SJCRH30 (cell line): ENCODE measurements around the gene WASF2. TPM values are rescaled to one million over a fixed set of nuclear protein-coding genes. Genes with fewer than 3 reads are reported as not detected.
"Not testable (repeated sequence)": the region's sequence is repeated elsewhere in the genome, so short reads cannot be mapped to it uniquely, and the experiment has no call there.

Experiments
- DNase-seq, 2 experiments: peaks; one replicate each; pipeline ENCODE4 v3.0.0-alpha.2; 2015 to 2020
- H3K27ac ChIP-seq: fragments of 250-450 bp; sonication (Bioruptor Pico); 2 replicates; pipeline ENCODE4 v1.5.1; 2020; ENCODE audit warnings: mild to moderate bottlenecking, moderate library complexity
- H3K27me3 ChIP-seq: fragments of 250-450 bp; sonication (Bioruptor Pico); 2 replicates; pipeline ENCODE4 v1.5.1; 2020; ENCODE audit warnings: mild to moderate bottlenecking, moderate library complexity
- H3K36me3 ChIP-seq: fragments of 250-450 bp; sonication (Bioruptor Pico); 2 replicates; pipeline ENCODE4 v1.5.1; 2020; ENCODE audit warnings: mild to moderate bottlenecking, moderate library complexity
- H3K4me1 ChIP-seq: fragments of 250-450 bp; sonication (Bioruptor Pico); 2 replicates; pipeline ENCODE4 v1.5.1; 2020; ENCODE audit warnings: mild to moderate bottlenecking, moderate library complexity
- H3K4me3 ChIP-seq: fragments of 250-450 bp; sonication (Bioruptor Pico); 2 replicates; pipeline ENCODE4 v1.5.1; 2020; ENCODE audit warnings: mild to moderate bottlenecking, moderate library complexity
- H3K9me3 ChIP-seq: fragments of 250-450 bp; sonication (Bioruptor Pico); replicated peaks from 2 replicates; pipeline ENCODE4 v1.5.1; 2020; ENCODE audit warnings: mild to moderate bottlenecking, moderate library complexity
- total RNA-seq: library from RNA; depleted of rRNA; stranded (reverse); fragments of >200 nt; shearing (Covaris generic); gene quantifications from 2 replicates; pipeline ENCODE4 v1.2.3, GENCODE V29; 2014

The WASF2 gene
- total RNA-seq, 1 experiment from 2014 or later = 43.6 TPM

GRCh38 chr1:27491748-27492700 is 2.1 kb upstream of the WASF2 start:
- H3K27ac ChIP-seq = no peak overlapping the region
- DNase-seq = peak in 1 of 2 experiments; percentile 40
- no peaks in the 10 kb centered on the region for H3K36me3 ChIP-seq
- H3K9me3 ChIP-seq = no peaks in the 10 kb centered on the region
- H3K4me1 ChIP-seq = peaks cover 10% of the 10 kb centered on the region; the same call in 1 of the 2 replicates
- H3K4me3 ChIP-seq = no peak overlapping the region
- H3K27me3 ChIP-seq = no peaks in the 10 kb centered on the region

GRCh38 chr1:27489501-27489972 is 430 bp downstream of the WASF2 start:
- peaks cover 10% of the 10 kb centered on the region; the same call in 1 of the 2 replicates for H3K4me1 ChIP-seq
- DNase-seq = peak in 1 of 2 experiments; percentile 59
- H3K36me3 ChIP-seq = peaks cover under 1% of the 10 kb centered on the region; the same call in 1 of the 2 replicates
- peak overlapping the region; percentile 98 for H3K27ac ChIP-seq
- H3K9me3 ChIP-seq = no peaks in the 10 kb centered on the region
- H3K27me3 ChIP-seq = no peaks in the 10 kb centered on the region
- peak overlapping the region; percentile 90 for H3K4me3 ChIP-seq

GRCh38 chr1:27487966-27488884 is 1.7 kb downstream of the WASF2 start:
- H3K9me3 ChIP-seq = no peaks in the 10 kb centered on the region
- H3K4me3 ChIP-seq = peak overlapping the region; percentile 90
- peaks cover 10% of the 10 kb centered on the region; the same call in 1 of the 2 replicates for H3K4me1 ChIP-seq
- peak in 1 of 2 experiments; percentile 54 for DNase-seq
- H3K36me3 ChIP-seq = peaks cover 9% of the 10 kb centered on the region; the same call in 1 of the 2 replicates
- peak overlapping the region; percentile 0; the same call in 1 of the 2 replicates for H3K27ac ChIP-seq
- no peaks in the 10 kb centered on the region for H3K27me3 ChIP-seq

- Histone ChIP-seq H3K27me3 (no peaks in the 10 kb centered on the region), H3K9me3 (peaks cover 4% of the 10 kb centered on the region; the same call in 1 of the 2 replicates), H3K36me3 (peaks cover 19% of the 10 kb centered on the region), H3K27ac (no peak overlapping the region), H3K4me1 (peaks cover 10% of the 10 kb centered on the region; the same call in 1 of the 2 replicates), H3K4me3 (no peak overlapping the region)
- no peak for DNase-seq
Observed at GRCh38 chr1:27485363-27485762, 4.6 kb downstream of the WASF2 start.

GRCh38 chr1:27483659-27484058 is 6.3 kb downstream of the WASF2 start:
- Histone ChIP-seq H3K4me1 (peaks cover 10% of the 10 kb centered on the region; the same call in 1 of the 2 replicates), H3K27me3 (no peaks in the 10 kb centered on the region), H3K9me3 (peaks cover 4% of the 10 kb centered on the region; the same call in 1 of the 2 replicates), H3K4me3 (no peak overlapping the region), H3K27ac (no peak overlapping the region), H3K36me3 (peaks cover 34% of the 10 kb centered on the region)
- DNase-seq = no peak

GRCh38 chr1:27481994-27482620 is 7.9 kb downstream of the WASF2 start:
- Histone ChIP-seq H3K4me3 (no peak overlapping the region), H3K4me1 (no peaks in the 10 kb centered on the region), H3K9me3 (peaks cover 4% of the 10 kb centered on the region; the same call in 1 of the 2 replicates), H3K27ac (no peak overlapping the region), H3K36me3 (peaks cover 36% of the 10 kb centered on the region), H3K27me3 (no peaks in the 10 kb centered on the region)
- DNase-seq = no peak

GRCh38 chr1:27478098-27478497 is 11.9 kb downstream of the WASF2 start:
- Histone ChIP-seq H3K4me3 (no peak overlapping the region), H3K27ac (no peak overlapping the region)
- no peak for DNase-seq

GRCh38 chr1:27476237-27476636 is 13.7 kb downstream of the WASF2 start:
- no peaks in the 10 kb centered on the region for H3K9me3 ChIP-seq
- H3K4me3 ChIP-seq = no peak overlapping the region
- H3K27ac ChIP-seq = no peak overlapping the region
- DNase-seq = no peak
- peaks cover 30% of the 10 kb centered on the region for H3K36me3 ChIP-seq
- no peaks in the 10 kb centered on the region for H3K27me3 ChIP-seq
- H3K4me1 ChIP-seq = no peaks in the 10 kb centered on the region

More at GRCh38 chr1:27478098-27478497, 11.9 kb downstream of the WASF2 start:
- Histone ChIP-seq H3K4me1 (no peaks in the 10 kb centered on the region), H3K27me3 (no peaks in the 10 kb centered on the region), H3K9me3 (peaks cover 4% of the 10 kb centered on the region; the same call in 1 of the 2 replicates), H3K36me3 (peaks cover 32% of the 10 kb centered on the region)

GRCh38 chr1:27475720-27476119 is 14.2 kb downstream of the WASF2 start:
- Histone ChIP-seq H3K4me3 (no peak overlapping the region), H3K36me3 (peaks cover 30% of the 10 kb centered on the region), H3K27me3 (no peaks in the 10 kb centered on the region), H3K4me1 (no peaks in the 10 kb centered on the region), H3K9me3 (no peaks in the 10 kb centered on the region), H3K27ac (no peak overlapping the region)
- no peak for DNase-seq

- no peak for DNase-seq
- H3K27ac ChIP-seq = no peak overlapping the region
- no peaks in the 10 kb centered on the region for H3K9me3 ChIP-seq
- H3K27me3 ChIP-seq = no peaks in the 10 kb centered on the region
- H3K4me3 ChIP-seq = no peak overlapping the region
- no peaks in the 10 kb centered on the region for H3K4me1 ChIP-seq
- peaks cover 26% of the 10 kb centered on the region for H3K36me3 ChIP-seq
Observed at GRCh38 chr1:27473755-27474154, 16.2 kb downstream of the WASF2 start.

- DNase-seq, H3K27me3 ChIP-seq, H3K4me3 ChIP-seq, H3K9me3 ChIP-seq, H3K27ac ChIP-seq, H3K4me1 ChIP-seq: not testable (repeated sequence)
- peaks cover 23% of the 10 kb centered on the region for H3K36me3 ChIP-seq
Observed at GRCh38 chr1:27472098-27472497, 17.9 kb downstream of the WASF2 start.

GRCh38 chr1:27471477-27471876 is 18.5 kb downstream of the WASF2 start:
- no peak overlapping the region for H3K27ac ChIP-seq
- no peaks in the 10 kb centered on the region for H3K9me3 ChIP-seq

GRCh38 chr1:27469334-27469733 is 20.6 kb downstream of the WASF2 start:
- Histone ChIP-seq H3K27me3 (no peaks in the 10 kb centered on the region), H3K27ac (no peak overlapping the region), H3K36me3 (peaks cover 27% of the 10 kb centered on the region), H3K4me3 (no peak overlapping the region), H3K9me3 (no peaks in the 10 kb centered on the region), H3K4me1 (peaks cover 1% of the 10 kb centered on the region)
- no peak for DNase-seq

More at GRCh38 chr1:27471477-27471876, 18.5 kb downstream of the WASF2 start:
- no peaks in the 10 kb centered on the region for H3K27me3 ChIP-seq
- no peaks in the 10 kb centered on the region for H3K4me1 ChIP-seq
- peaks cover 18% of the 10 kb centered on the region; the same call in 1 of the 2 replicates for H3K36me3 ChIP-seq
- H3K4me3 ChIP-seq = no peak overlapping the region
- no peak for DNase-seq

- H3K36me3 ChIP-seq = peaks cover 27% of the 10 kb centered on the region
- not testable (repeated sequence) for H3K4me3 ChIP-seq, H3K27ac ChIP-seq, DNase-seq, H3K27me3 ChIP-seq, H3K9me3 ChIP-seq, H3K4me1 ChIP-seq
Observed at GRCh38 chr1:27468378-27468777, 21.6 kb downstream of the WASF2 start.
